Stimulated activated CD8-positive, alpha-beta memory T cell treated with anti-CD3 and anti-CD28 coated beads, Interleukin-7, amount 100 ng/mL, for 1 hour (primary cell): ENCODE results near the gene MAPK8IP2.
"Not testable (repeated sequence)": the region's sequence is repeated elsewhere in the genome, so short reads cannot be mapped to it uniquely, and the experiment has no call there.

ENCODE experiments used
- DNase-seq, 2 donors: peaks; one replicate each; pipeline ENCODE4 v3.0.0-alpha.2; 2020; ENCODE audit warnings: low read depth in 2 of 2

The MAPK8IP2 gene

DNA sequence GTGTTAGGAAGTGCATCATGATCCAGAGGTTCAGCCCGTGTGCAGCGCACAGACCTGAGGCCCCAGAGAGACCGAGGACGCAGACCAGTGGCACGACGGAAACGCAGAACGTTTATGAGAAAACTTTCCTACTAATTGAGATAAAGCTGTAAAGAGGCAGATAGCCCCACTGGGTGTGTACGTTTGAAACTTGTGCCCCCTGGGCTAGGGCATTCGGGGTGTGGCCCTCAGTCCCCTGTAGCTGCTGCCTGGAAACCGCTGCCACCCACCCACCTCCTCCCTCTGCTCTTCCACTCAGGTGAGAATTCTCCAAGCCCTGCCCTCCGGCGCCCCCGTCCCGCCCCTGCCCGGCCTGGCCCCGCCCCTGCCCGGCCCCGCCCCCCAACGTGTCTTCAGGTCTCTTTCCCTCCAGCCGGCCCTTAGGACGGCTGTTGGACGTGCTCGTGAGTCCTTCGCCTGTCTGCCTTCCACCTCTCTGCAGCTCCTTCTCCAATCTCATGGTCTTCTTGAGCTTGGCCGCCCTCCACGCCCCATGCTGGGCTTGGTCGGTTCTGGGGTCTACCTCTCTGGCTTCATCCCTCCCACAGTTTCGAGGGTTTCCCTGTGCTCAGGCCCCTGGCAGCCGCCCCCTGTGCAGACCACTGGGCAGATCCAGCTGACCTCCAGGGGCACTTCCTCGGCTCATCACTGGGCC lies 12.1 kb downstream of the MAPK8IP2 start:
- DNase-seq, result no peak

DNA sequence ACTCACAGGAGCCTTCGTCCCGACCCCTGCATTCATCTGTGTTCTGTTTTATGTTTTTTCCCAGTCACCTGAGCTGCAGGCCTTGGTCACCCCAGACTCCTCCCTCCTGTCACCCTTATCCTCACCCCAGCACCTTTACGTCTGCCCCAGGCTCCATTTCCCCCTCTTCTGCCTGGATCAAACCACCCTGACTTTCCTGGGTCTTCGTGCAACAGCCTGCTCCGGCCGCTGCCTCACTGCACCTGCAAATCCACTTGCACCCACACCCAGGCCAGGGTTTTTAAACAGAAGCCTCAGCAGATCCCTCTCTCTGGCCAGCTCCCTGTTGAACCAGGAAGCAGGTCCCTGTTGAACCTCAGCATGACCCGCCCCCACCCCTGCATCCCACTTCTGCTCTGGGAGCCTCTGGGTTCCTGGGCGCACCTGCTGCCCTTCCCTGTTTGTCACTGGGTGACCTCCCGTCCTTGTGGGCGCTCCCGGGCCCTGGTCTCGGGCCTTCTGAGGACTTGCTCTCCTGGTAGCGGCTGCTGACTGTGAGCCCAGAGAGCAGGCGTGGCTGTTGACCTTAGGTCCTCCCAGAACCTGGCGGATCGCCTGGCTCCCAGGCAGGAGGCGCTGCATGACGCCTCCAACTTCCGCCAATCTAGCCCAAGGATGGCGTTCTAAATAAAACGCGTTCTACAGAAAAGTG lies 12.8 kb downstream of the MAPK8IP2 start:
- no peak for DNase-seq

DNA sequence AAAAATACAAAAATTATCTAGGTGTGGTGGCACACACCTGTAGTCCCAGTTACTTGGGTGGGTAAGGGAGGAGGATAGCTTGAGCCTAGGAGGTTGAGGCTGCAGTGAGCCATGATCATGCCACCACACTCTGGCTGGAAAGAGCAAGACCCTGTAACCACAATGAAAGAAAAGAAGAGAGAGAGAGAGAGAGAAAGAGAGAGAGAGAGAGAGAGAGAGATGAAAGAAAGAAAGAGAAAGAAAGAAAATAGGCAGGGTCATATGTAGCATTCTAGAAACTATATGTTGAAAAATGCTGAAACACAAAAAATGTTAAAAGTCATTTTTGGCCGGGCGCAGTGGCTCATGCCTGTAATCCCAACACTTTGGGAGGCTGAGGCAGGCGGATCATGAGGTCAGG lies 13.7 kb downstream of the MAPK8IP2 start:
- DNase-seq, result not testable (repeated sequence)

DNA sequence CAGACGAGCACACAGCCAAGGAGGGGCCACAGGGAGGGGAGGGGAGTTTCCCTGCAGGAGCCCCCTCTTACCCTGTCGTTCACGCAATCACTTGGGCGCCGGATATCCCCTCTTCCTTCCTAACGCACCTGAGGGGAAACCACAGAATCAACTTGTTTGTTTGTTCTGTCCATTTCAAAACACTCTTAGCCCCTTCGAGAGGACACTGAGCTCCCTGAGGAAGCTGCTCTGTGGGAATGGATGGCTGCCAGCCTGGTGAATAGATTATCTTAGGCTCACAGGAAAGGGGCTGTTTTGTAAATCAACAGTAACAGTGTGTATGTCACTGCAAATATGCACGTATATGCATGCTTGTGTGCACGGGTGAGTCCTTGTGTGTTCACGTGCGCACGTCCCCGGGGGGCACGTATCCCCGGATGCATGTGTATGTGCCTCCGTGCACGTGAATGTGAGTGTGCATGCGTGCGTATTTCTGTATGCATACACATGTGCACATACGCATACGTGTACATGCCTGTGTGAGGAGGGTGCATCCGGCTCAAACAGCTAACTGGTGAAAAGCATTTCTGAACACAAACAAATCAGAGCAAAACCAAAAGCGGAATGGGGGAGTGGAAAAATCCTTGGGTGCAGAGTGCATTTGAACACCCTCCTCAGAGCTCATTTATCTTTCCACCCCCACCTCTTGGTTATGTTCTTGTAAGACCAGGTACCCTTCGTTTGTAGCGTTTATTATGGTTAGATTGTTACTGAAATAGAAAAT lies 20.2 kb downstream of the MAPK8IP2 start:
- DNase-seq, result no peak

DNA sequence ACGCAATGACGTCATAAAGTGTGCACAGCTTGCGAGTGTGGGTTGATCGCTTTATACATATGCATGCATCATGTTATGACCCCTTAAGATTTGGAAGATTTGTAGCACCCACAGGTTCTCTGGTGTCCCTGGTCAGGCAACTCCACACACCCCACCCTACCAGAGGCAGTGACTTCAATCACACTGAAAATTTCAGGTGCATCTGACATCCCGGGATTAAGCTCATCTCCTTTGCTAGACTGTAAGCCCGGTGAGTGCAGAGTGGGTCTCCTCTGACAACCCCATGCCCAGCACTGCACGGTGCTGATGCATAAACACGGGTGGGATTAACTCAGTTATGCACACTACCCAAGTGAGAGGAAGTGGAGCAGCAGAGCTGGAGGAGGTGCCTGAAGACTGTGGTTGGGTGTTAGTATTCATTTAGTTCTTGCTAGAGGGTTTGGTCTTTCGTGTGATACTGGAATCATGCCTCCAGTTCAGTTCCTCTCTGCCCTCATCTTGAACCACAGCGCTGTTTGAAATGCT lies 20.8 kb downstream of the MAPK8IP2 start:
- no peak for DNase-seq

DNA sequence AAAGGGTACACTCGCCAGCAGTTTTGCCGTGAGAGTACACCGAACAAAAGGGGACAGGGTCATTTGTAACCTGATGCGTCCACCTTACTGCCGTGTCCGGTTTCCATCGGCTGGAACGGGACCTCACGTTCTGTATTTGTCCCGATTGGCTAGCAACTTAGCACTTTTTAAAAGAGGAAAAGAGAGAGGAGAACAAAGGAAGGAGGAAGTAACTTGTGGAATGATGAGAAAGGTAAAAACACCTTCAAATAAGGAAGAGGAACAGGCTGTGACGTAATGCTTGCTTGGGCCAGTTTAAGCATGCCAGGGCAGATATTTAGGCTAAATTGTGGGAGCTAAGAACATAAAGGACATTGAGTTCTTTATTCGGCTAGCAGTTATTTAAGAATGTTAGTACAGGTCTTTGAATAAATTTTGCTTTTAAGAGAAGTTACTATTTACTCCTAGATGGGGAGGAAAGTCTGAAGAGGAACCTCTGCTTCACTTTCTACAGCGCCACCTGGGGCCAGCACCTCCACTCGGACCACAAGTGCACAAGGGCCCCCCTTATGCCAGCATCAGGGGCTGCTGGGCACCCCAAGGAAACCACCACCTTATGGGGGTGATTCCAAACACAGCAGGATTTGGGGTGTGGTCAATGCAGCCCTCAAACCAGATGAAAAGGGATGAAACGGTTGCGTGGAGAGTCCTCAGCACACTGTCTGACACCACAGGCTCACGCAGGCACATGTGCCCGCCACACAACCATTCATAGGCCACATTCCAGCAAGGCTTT lies 21.5 kb downstream of the MAPK8IP2 start:
- no peak for DNase-seq

DNA sequence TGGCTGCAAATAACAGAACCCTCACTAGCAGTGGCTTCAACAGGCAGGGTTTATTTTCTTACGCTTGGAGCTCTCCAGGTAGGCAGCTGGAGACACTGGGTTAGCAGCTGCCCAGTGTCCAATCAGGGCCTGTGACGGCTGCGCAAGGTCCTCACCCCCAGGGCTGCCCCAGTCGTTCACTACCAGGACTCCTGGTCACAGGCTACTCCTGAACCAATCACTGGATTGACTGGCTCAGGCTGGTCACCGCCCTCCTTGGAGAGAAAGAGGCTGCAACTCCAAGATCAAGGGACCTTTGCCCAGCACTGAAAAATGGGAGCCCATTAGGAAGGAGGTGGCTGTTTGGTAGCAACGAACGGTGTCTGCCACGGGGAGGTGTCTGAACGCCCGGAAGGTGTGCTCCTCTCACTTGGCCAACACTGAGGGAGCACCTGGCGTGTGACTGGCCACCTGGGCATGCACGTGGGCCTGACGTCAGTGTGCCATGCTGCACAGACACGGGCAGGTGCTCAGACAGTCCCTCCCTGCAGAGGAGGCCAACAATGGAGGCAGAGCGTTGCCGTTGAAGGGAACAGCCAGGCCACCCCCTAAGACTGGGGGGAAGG lies 22.2 kb downstream of the MAPK8IP2 start:
- DNase-seq, result no peak

DNA sequence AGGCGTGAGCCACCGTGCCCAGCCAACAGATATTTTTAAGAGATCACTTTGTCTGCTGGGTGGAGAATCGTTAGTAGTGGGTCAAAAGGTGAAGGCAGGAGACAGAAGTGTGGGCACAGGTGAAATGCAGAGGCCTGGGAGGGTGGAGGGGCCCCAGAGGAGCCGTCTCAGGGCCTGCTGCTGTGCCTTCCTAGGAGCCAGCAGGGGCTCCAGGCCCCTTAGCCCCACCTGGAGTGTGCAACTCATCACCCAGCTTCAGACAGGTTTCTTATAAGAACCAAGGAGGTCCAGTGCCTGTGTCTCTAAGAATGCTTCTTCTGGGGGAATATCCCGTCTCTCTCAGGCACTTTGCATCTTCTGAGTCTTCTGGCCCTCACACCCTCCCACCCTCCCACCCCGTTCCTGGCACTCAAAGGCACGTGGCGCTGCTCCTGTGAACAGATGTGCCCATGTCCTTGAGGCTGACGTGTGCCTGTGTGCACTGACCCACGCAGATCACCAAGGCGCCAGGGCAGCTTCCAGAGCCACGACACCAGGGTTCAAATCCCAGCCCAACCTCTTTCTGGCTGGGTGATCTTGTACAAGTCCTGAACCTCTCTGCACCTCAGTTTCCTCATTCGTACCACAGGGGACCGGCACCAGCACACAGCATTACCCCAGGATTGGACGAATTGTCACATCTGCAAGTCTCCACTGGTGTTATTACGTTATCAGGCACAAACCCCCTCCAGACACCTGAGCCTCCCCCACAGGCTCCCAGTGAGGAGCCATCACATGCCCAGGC lies 23.9 kb downstream of the MAPK8IP2 start:
- DNase-seq, result no peak

DNA sequence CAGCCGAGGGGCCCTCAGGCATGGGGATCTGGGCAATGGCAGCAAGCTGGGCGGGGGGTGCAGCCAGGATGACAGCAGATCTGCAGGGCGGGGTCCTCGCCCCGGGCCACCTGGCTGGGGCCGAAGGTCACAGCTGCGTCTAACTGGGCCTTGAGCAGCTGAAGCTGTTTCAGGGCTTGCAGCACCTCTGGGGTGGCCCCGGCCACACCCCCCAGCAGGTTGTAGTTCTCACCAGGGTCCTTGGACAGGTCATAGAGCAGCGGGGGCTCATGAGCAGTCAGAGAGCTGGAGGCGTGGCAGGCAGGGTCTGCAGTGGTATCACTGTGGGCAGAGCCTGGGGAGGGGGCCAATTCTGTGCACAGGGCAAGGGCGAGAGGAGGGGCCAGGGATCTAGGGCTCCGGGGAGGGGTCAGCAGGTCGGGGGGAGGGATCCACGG lies 24.6 kb downstream of the MAPK8IP2 start:
- DNase-seq, result no peak

DNA sequence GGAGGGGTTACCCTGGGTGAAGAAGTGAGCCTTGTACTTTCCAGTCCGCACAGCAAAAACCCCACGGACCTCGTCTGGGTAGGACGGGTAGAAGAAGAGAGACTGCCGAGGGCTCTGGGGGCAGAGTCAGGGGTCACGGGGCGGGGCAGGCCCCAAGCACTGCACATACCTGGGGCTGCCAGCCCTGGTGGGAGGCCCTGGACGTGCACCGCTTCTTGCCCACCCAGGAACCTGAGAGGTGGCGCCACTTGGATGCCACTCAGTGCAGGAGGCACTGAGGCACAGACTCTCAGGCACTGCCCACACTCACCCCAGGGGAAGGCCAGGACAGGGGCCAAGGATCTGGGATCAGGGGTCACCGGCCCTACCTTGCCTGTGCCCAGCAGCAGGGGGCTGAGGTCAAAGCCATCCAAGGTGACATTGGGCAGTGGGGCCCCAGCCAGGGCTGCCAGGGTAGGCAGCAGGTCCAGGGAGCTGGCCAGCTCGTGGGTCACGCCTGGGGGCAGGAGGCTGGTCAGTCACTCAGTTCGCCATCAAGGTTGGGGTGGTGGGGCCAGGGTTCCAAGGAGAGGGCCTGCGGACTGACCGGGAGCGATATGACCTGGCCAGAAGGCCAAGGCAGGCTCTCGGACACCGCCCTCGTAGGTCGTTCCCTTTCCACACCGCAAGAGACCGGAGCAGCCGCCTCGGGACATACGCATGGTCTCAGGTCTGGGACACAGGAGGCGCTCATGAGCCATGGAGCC lies 25.1 kb downstream of the MAPK8IP2 start:
- no peak for DNase-seq

DNA sequence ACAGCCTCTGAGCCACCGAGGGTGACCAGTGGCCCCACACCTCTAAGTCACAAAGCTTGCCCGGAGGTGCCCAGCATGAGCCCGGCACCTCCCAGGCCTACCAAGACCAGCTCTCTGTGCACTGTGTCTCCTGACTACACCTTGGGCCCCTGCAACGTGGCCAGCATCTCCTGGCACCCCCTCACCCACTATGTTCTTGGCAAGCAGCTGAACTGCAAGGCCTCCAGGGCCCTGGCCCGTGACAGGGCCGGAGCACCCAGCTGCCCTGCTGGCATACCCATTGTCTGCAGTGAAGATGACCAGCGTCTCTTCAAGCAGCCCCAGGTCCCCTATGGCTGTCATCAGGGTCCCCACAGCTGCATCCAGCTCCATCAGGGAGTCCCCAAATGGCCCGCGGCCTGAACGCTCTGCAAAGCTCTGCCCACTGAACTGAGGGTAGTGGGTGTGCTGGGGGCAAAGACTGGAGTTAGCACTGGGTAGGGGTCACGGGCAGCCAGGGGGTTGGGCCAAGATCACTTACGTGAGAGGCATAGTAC lies 25.8 kb downstream of the MAPK8IP2 start:
- no peak for DNase-seq

DNA sequence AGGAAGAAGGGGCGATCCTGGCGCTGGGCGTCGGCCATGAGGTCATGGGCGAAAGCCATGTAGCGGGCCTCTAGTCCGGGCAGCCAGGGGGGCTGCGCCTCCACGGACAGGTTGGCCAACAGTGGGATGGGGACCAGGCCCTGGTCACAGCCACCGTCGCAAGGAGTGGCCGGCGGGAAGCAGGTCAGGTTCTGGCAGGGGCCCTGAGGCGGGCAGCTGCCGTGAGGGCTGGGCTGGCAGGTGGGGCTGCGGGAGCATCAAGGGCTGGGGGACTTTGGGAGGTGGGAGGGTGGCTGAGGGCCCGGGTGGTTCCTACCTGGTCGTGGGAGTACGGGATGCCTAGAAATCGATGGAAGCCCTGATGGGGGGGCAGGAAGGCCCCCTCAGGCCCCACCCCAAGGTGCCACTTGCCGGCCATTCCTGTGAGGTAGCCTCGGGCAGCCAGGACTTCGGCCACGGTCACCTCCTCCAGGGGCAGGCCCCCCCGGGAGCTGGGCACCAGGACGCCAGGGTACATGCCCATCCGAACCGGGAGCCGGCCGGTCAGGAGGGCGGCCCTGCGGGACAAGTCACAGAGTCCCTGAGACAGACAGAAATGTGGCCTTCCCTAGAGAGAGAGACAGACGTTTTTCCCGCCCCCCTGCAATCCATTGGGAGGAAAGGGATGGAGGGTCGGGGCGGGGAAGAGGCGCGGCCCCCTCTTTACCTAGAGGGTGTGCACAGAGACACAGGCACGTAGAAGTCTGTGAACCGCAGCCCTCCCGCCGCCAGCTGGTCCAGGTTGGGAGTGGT lies 26.5 kb downstream of the MAPK8IP2 start:
- no peak for DNase-seq

DNA sequence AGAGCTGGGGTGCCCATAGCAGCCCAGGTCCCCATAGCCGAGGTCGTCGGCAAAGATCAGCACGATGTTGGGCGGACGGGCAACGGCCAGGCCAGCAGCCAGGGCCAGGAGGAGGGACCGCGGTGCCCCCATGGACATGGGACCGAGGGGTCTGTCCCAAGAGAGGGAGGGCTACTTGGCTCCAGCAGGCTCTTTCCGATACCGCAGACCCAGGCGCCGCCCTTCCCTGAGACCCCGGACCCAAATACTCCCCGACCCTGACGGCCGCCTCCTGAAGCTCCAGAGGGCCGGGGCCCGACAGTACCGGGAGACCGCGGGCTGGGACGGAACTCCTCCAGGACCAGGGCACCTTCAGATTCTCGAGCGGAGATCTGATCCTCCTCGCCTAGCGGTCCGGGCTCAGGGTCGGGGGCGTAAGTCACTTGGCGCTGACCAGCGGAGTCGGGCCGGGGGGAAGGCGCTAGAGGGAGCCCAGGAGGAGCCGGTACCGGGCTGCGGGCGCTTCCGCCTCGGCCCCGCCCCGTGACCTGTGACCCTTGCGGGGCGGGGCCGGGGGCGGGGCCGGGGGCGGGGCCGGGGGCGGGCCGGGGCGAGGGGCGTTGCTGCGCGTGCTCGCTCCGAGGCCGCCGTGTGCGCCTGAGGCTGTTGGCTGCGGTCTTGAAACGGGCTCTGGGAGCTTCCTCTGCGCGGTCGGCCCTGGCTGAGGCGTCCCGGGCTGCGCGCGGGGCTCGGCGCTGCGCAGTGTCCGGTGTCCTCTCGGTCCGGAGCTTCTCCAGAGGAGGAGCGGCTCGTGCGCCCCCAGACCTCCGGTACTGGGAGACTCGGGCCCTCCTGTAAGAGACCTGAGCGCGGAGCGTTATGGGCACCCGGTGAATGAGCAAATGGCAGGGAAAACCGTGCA lies 27.3 kb downstream of the MAPK8IP2 start, which contains the start of gene ARSA:
ARSA (minus strand) TSS at position 511 of the 901 bp plus-strand sequence; CDS start at position 138, 373 bp downstream.
- peak; percentile 41 to 51 for DNase-seq

DNA sequence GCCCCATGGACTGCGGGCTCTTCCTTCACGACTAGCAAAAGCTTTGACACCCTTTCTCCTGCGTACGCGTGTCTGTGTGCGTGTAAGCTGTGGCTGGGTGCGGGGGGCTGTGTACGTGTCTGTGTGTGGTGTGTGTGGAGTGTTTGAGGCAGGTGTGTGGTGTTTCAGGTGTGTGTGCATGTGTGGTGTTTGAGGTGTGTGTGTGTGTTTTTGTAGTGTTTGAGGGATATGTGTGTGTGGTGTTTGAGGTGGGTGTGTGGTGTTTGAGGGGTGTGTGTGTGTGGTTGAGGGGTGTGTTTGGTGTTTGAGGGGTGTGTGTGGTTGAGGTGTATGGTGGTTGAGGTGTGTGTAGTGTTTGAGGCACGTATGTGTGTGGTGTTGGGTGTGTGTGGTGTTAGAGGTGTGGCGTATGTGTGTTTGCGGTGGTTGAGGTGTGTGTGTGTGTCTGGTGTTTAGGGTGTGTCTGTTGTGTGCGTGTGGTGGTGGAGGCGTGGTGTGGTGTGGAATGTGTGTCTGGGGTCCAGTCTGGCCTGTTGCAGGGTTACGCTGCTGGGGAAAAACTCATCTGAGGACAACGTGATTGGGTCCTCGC lies 28.0 kb downstream of the MAPK8IP2 start:
- no peak for DNase-seq

DNA sequence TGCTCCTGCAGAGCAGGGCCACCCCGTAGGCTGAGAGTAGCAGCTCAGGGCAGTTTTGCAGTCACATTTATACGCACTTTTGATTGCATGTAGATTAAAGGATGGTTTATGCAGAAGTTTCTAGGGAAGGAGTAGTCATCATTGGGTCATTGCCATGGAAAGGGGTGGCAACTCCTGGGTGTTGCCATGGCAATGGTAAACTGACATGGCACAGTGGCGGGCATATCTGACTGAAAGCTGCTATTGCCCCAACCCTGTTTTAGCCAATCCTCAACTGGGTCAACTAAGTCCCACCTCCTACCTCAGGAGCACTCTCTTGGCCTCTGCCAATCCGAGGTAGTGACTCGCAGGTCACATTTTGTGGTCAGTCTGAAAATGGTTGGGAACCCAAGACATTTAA lies 29.8 kb downstream of the MAPK8IP2 start:
- no peak for DNase-seq

DNA sequence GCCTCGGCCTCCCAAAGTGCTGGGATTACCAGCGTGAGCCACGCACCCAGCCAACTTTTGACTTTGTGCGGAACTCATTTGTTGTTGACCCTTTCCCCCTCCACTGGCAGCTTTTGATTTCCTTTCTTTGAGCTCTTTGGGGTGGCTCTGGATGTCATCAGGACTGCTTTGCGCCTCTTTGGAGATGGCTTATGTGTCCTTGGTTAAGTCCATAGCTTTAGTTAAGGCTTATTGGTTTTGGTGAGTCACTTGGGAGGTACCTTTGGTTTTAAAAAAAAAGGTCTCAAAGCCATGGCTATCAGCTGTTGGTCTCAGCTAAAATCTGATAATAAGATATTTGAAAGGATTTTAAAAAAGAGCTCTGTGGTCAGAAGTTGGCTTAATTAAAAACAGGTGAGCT lies 32.5 kb downstream of the MAPK8IP2 start:
- DNase-seq, result no peak

DNA sequence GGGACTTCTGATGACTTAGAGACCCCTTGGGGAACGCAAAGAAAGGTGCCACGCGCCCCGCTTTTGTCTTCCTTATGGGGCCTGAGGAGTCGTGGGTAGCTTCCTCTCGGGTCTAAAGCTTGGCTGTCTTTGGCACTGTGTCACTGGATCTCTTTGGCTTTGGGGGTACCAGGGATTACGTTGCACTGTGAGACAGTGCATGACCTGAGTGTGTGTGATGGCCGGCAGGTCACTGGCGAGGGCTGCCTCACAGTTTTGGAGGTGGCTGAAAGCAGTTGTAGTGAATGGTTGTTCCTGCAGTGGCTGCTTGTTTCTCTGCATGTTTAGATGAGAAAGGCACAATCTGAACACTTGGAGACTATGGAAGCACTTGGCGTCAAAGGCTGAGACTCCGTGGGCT lies 33.2 kb downstream of the MAPK8IP2 start:
- DNase-seq, result no peak
